ENCODE data around the gene KLHL14. TPM values are rescaled to one million over a fixed set of nuclear protein-coding genes. Genes with fewer than 3 reads are reported as not detected.

The KLHL14 gene
- total and polyA plus RNA-seq, 2 donors (not counting 1 experiment from before 2014, with no cell fraction given), result 18.5 to 42.5 TPM

GRCh38 chr18:32754508-32755263, 18.1 kb downstream of the KLHL14 start:
- no peak overlapping the region for H2AFZ ChIP-seq (ENCODE audit: insufficient read depth, low read depth, low read length, poor library complexity, severe bottlenecking)
- ChIA-PET CTCF (interaction anchor here (0.9 to 1.4 kb wide), 2 partner anchors 16 to 40 kb away, joined by 4 to 8 read pairs; no protein-coding TSS in a partner anchor), POLR2A (interaction anchor here (0.6 kb wide), 1 partner anchor 19 kb away, joined by 10 read pairs; no protein-coding TSS in a partner anchor)
- Mint-ChIP-seq H3K9me3 (ENCODE audit: insufficient read depth) (no peaks in the 10 kb centered on the region), H3K4me1 (peaks cover 73% of the 10 kb centered on the region), H3K27ac (peak overlapping the region; percentile 17), H3K27me3 (no peaks in the 10 kb centered on the region), H3K4me3 (no peak overlapping the region)
- ATAC-seq (ENCODE audit: low read depth), result no peak
- H3K27ac ChIP-seq (ENCODE audit: low read length in 2 of 2), result no peak overlapping the region
- H3K4me2 ChIP-seq (replicated peaks; ENCODE audit: low read depth, low read length, poor library complexity, severe bottlenecking), result no peak overlapping the region
- H3K4me1 ChIP-seq (ENCODE audit: control insufficient read depth in 2 of 2, insufficient read depth in 2 of 2, low read length in 2 of 2), result peaks cover 36 to 49% of the 10 kb centered on the region in 2 donors
- no peak overlapping the region for H3K4me3 ChIP-seq (ENCODE audit: control extremely low read depth in 1 of 5, extremely low read depth in 1 of 5, insufficient read depth in 1 of 5, low read depth in 2 of 5, low read length in 4 of 5)
- H3K9me3 ChIP-seq (ENCODE audit: control extremely low read depth in 1 of 3, control insufficient read depth in 2 of 3, insufficient read depth in 1 of 3, low read length in 2 of 3), result no peaks in the 10 kb centered on the region
- H3K9ac ChIP-seq (ENCODE audit: low read length), result no peak overlapping the region
- DNase-seq, result no peak
- peaks cover 13% of the 10 kb centered on the region for H4K20me1 ChIP-seq (ENCODE audit: control insufficient read depth, insufficient read depth, low read length, poor library complexity, severe bottlenecking)
- H3K27me3 ChIP-seq (replicated peaks in 1 of 4; ENCODE audit: control extremely low read depth in 1 of 4, control insufficient read depth in 3 of 4, insufficient read depth in 4 of 4, low read length in 3 of 4), result no peaks in the 10 kb centered on the region
- peaks cover 0 to 5% of the 10 kb centered on the region in 2 experiments for H3K36me3 ChIP-seq (replicated peaks in 1 of 2; ENCODE audit: control extremely low read depth in 1 of 2, control insufficient read depth in 1 of 2, extremely low read depth in 1 of 2, insufficient read depth in 2 of 2, low read length in 1 of 2)
- TF ChIP-seq EZH2 (IDR thresholded peaks at IDR 0.05; ENCODE audit: borderline replicate concordance, insufficient read depth, low read depth, low read length, poor library complexity, severe bottlenecking), result no peak
- TF ChIP-seq, protein P1, sequence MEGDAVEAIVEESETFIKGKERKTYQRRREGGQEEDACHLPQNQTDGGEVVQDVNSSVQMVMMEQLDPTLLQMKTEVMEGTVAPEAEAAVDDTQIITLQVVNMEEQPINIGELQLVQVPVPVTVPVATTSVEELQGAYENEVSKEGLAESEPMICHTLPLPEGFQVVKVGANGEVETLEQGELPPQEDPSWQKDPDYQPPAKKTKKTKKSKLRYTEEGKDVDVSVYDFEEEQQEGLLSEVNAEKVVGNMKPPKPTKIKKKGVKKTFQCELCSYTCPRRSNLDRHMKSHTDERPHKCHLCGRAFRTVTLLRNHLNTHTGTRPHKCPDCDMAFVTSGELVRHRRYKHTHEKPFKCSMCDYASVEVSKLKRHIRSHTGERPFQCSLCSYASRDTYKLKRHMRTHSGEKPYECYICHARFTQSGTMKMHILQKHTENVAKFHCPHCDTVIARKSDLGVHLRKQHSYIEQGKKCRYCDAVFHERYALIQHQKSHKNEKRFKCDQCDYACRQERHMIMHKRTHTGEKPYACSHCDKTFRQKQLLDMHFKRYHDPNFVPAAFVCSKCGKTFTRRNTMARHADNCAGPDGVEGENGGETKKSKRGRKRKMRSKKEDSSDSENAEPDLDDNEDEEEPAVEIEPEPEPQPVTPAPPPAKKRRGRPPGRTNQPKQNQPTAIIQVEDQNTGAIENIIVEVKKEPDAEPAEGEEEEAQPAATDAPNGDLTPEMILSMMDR (IDR thresholded peaks at IDR 0.05), result no peak
- H3K79me2 ChIP-seq (ENCODE audit: control insufficient read depth, insufficient read depth, low read length), result peaks cover 85% of the 10 kb centered on the region
- intact Hi-C loops (cut with micrococcal nuclease), result no loop called here
- 72% methylated on average over 5 of the region's 7 CpGs for WGBS (ENCODE audit: insufficient coverage)

DNA sequence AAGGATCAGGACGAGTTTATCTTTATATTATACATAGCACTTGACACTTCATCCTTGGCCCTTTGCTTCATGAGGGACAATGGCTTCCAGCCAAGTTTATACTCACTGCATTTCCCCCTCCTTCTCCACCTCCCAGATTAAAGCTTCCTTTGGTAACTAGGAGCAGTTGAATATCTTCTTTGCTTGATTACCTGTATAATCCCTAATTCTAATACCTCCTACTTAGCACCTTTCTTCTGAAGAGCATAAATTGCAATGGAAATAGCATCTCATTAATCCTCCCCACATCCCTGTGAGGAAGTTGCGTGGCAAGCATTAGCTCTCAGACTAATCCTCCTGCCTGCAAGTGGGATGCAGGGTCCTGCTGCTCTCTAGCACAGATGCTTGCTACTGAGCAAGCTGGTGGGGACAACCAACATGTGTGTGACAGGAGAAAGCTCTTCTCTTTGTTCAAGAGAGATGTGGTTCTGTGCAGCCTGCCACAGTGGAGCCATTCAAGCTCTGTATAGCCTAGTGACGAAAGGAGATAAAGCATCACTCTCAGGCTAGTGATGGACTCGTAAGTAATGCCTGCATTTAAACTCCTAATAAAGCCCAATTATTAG, 19.1 kb downstream of the KLHL14 start:
- Histone ChIP-seq H3K79me2 (ENCODE audit: control insufficient read depth, insufficient read depth, low read length) (peaks cover 89% of the 10 kb centered on the region), H3K4me2 (replicated peaks; ENCODE audit: low read depth, low read length, poor library complexity, severe bottlenecking) (no peak overlapping the region), H3K4me1 (ENCODE audit: control insufficient read depth in 2 of 2, insufficient read depth in 2 of 2, low read length in 2 of 2) (peaks cover 35 to 46% of the 10 kb centered on the region in 2 donors), H3K4me3 (ENCODE audit: control extremely low read depth in 1 of 5, extremely low read depth in 1 of 5, insufficient read depth in 1 of 5, low read depth in 2 of 5, low read length in 4 of 5) (no peak overlapping the region), H3K27me3 (replicated peaks in 1 of 4; ENCODE audit: control extremely low read depth in 1 of 4, control insufficient read depth in 3 of 4, insufficient read depth in 4 of 4, low read length in 3 of 4) (no peaks in the 10 kb centered on the region), H2AFZ (ENCODE audit: insufficient read depth, low read depth, low read length, poor library complexity, severe bottlenecking) (no peak overlapping the region), H3K36me3 (replicated peaks in 1 of 2; ENCODE audit: control extremely low read depth in 1 of 2, control insufficient read depth in 1 of 2, extremely low read depth in 1 of 2, insufficient read depth in 2 of 2, low read length in 1 of 2) (peaks cover 0 to 5% of the 10 kb centered on the region in 2 experiments), H3K27ac (ENCODE audit: low read length in 2 of 2) (no peak overlapping the region), H3K9ac (ENCODE audit: low read length) (no peak overlapping the region), H3K9me3 (ENCODE audit: control extremely low read depth in 1 of 3, control insufficient read depth in 2 of 3, insufficient read depth in 1 of 3, low read length in 2 of 3) (no peaks in the 10 kb centered on the region), H4K20me1 (ENCODE audit: control insufficient read depth, insufficient read depth, low read length, poor library complexity, severe bottlenecking) (peaks cover 13% of the 10 kb centered on the region)
- TF ChIP-seq, protein P1 (IDR thresholded peaks at IDR 0.05), result no peak
- TF ChIP-seq EZH2 (IDR thresholded peaks at IDR 0.05; ENCODE audit: borderline replicate concordance, insufficient read depth, low read depth, low read length, poor library complexity, severe bottlenecking), result no peak
- ATAC-seq (ENCODE audit: low read depth) (no peak), DNase-seq (peak; percentile 4)
- H3K4me1 Mint-ChIP-seq, result peaks cover 74% of the 10 kb centered on the region
- WGBS (ENCODE audit: insufficient coverage), result 75% methylated on average over 3 of the region's 4 CpGs
- POLR2A ChIA-PET, result interaction anchor here (0.6 kb wide), 1 partner anchor 20 kb away, joined by 10 read pairs; no protein-coding TSS in a partner anchor
- no peak overlapping the region for H3K27ac Mint-ChIP-seq
- H3K4me3 Mint-ChIP-seq, result no peak overlapping the region
- H3K9me3 Mint-ChIP-seq (ENCODE audit: insufficient read depth), result no peaks in the 10 kb centered on the region
- CTCF ChIA-PET, result no interaction called here
- intact Hi-C loops (cut with micrococcal nuclease), result no loop called here
- H3K27me3 Mint-ChIP-seq, result no peaks in the 10 kb centered on the region
